Non-pigmented ciliary epithelial cell (primary cell): ENCODE measurements around the gene OVCA2.
A peak's percentile ranks its signal among the peaks of the same experiment; 100 is the strongest.

Experiments
- DNase-seq: peaks from one replicate; pipeline ENCODE4 v3.0.0-alpha.2; 2010; ENCODE audit warnings: low read depth

OVCA2 gene

DNA sequence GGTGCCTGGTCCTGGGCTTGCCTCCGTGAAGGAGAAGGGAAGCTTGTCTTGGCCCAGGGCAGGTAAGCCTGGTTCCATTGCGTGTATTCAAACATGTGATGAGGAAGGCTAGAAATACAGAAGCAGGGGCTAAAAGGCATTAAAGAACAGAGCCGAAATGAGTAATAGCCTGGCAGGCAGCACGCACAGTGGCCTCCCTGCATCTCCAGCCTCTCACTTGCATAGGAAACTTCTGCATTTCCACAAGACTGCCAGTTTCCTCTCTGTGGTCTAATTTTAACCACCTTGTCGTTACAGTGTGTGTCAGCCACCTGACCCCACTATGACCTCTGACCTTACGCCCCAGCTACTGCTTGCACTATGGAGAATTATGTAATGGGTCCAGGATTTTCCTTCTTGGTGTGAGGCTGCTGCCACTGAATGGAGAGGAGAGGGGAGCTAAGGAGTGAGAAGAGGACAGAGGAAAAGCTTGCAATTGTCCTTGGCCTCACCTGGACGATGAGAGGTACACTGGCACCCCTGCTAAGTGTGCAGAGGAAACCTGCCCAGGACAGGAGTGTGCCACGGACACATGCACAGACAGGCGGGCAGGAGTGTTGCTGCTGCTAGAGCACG lies 45.9 kb downstream of the OVCA2 start:
- DNase-seq: no peak

DNA sequence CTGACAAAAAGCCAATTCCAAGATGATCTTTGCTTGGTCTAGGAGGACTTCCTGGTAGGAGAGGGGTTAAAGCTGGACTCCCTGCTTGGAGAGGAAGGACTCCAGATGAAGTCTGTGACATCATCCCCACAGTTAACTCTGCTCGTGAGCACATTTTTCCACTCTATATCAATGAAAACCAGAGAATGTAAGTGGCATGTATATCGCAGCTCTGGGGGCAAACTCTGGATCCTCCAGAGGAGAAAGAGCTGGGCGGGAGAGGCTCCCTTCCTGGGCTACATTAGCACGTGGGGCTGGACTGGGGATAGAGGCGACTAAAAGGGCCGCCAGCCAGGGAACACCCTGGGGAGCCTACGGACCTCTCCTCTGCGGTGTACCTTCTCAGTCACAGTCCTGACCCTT lies 47.2 kb downstream of the OVCA2 start:
- no peak for DNase-seq

- DNase-seq: no peak
Measured at GRCh38 chr17:2090210-2090641, 48.4 kb downstream of the OVCA2 start.

GRCh38 chr17:2090804-2091534 lies 49.1 kb downstream of the OVCA2 start:
- DNase-seq: peak; percentile 85

DNA sequence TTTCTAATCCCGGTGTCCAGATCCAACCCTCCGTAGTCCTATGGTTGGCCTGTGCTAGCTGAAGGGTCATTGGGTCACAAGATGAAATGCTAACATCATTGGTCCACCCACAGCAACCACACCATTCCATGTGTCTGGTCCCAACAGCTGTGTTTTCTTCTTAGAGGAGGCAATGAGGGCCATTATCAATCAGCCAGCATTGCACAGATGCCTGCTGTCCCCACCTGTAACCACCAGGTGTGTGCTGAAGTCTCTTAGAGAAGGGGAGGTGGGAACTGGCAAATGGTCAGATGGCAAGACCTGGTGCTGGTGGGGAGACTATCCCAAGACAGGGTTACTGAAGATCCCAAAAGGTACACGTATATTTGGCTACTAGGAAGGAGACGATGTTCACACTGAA lies 50.4 kb downstream of the OVCA2 start:
- DNase-seq: no peak
